Prostate gland (tissue), 2 donors: Measurements from ENCODE around the gene PDXK. TPM values are rescaled to one million over a fixed set of nuclear protein-coding genes. Genes with fewer than 3 reads are reported as not detected.

ENCODE experiments used
- DNase-seq: peaks from one replicate; pipeline ENCODE4 v3.0.0-alpha.2; 2019; ENCODE audit warnings: low spot score
- H3K27ac ChIP-seq, 2 donors: fragments of 200-600 bp; sonication (generic); 2 replicates each; pipeline ENCODE4 v1.5.1; 2017 to 2019
- H3K27me3 ChIP-seq: fragments of 200-600 bp; sonication (generic); replicated peaks from 2 replicates; pipeline ENCODE4 v1.5.1; 2019; ENCODE audit not compliant: insufficient read depth
- H3K36me3 ChIP-seq, 2 donors: fragments of 200-600 bp; sonication (generic); 1 replicate in 1 of 2; 2 replicates in 1 of 2; pipeline versions ENCODE4 v1.5.1 to v1.8.1; 2017 to 2019
- H3K4me1 ChIP-seq: fragments of 200-600 bp; sonication (generic); replicated peaks from 2 replicates; pipeline ENCODE4 v1.5.1; 2019
- H3K4me3 ChIP-seq, 2 donors: fragments of 200-600 bp; sonication (generic); 2 replicates each; pipeline ENCODE4 v1.5.1; 2017 to 2019
- H3K9me3 ChIP-seq: fragments of 200-600 bp; sonication (generic); 2 replicates; pipeline ENCODE4 v1.5.1; 2017
- POLR2A ChIP-seq: fragments of 450-650 bp; IDR thresholded peaks from one replicate; pipeline ENCODE4 v1.6.1; 2016; ENCODE audit warnings: antibody characterized with exemption, mild to moderate bottlenecking
- POLR2AphosphoS5 ChIP-seq: sonication (generic); formaldehyde crosslinking; IDR thresholded peaks from one replicate; pipeline ENCODE4 v1.6.1; 2017; ENCODE audit warnings: antibody characterized with exemption
- whole genome bisulfite sequencing: methylation state at CpG from one replicate; pipeline ENCODE4 v1.1.5; 2018; 5-methylcytosine and 5-hydroxymethylcytosine counted together
- intact Hi-C: fragments of 100-400 bp; cut with DNase I; formaldehyde crosslinking; loops from one replicate; pipeline ENCODE4 v1.14.2; 2022
- total RNA-seq, 2 donors: library from RNA; depleted of rRNA; stranded (reverse); fragments of >200 nt; gene quantifications; one replicate each; pipeline ENCODE4 v1.1.0, GENCODE V29; 2016
- TF ChIP-seq, protein P1 (sequence below), 4 experiments: fragments of 200-600 bp in 2 of 4; fragments of 450-650 bp in 2 of 4; sonication (generic) in 2 of 4; IDR thresholded peaks; 1 replicate in 3 of 4; 2 replicates in 1 of 4; pipeline ENCODE4 v1.5.1; 2016 to 2019; ENCODE audit warnings: antibody characterized with exemption in 4 of 4, mild to moderate bottlenecking in 2 of 4, moderate library complexity in 2 of 4

The PDXK gene
- total RNA-seq, 2 donors from 2014 or later: 61.4 to 161 TPM

GRCh38 chr21:43753439-43753799 is 34.5 kb downstream of the PDXK start:
- no peak overlapping the region for H3K4me3 ChIP-seq
- no peaks in the 10 kb centered on the region for H3K27me3 ChIP-seq
- no peak overlapping the region for H3K27ac ChIP-seq
- peaks cover 17% of the 10 kb centered on the region for H3K4me1 ChIP-seq
- no peaks in the 10 kb centered on the region for H3K9me3 ChIP-seq
- intact Hi-C loops: no loop called here
- TF ChIP-seq POLR2AphosphoS5 (no peak), POLR2A (no peak)
- TF ChIP-seq, protein P1, sequence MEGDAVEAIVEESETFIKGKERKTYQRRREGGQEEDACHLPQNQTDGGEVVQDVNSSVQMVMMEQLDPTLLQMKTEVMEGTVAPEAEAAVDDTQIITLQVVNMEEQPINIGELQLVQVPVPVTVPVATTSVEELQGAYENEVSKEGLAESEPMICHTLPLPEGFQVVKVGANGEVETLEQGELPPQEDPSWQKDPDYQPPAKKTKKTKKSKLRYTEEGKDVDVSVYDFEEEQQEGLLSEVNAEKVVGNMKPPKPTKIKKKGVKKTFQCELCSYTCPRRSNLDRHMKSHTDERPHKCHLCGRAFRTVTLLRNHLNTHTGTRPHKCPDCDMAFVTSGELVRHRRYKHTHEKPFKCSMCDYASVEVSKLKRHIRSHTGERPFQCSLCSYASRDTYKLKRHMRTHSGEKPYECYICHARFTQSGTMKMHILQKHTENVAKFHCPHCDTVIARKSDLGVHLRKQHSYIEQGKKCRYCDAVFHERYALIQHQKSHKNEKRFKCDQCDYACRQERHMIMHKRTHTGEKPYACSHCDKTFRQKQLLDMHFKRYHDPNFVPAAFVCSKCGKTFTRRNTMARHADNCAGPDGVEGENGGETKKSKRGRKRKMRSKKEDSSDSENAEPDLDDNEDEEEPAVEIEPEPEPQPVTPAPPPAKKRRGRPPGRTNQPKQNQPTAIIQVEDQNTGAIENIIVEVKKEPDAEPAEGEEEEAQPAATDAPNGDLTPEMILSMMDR (IDR thresholded peaks at IDR 0.05): no peak
- DNase-seq: no peak
- peaks cover 5 to 6% of the 10 kb centered on the region in 2 donors for H3K36me3 ChIP-seq
- WGBS: 94% methylated on average over 15 of the region's 16 CpGs

DNA sequence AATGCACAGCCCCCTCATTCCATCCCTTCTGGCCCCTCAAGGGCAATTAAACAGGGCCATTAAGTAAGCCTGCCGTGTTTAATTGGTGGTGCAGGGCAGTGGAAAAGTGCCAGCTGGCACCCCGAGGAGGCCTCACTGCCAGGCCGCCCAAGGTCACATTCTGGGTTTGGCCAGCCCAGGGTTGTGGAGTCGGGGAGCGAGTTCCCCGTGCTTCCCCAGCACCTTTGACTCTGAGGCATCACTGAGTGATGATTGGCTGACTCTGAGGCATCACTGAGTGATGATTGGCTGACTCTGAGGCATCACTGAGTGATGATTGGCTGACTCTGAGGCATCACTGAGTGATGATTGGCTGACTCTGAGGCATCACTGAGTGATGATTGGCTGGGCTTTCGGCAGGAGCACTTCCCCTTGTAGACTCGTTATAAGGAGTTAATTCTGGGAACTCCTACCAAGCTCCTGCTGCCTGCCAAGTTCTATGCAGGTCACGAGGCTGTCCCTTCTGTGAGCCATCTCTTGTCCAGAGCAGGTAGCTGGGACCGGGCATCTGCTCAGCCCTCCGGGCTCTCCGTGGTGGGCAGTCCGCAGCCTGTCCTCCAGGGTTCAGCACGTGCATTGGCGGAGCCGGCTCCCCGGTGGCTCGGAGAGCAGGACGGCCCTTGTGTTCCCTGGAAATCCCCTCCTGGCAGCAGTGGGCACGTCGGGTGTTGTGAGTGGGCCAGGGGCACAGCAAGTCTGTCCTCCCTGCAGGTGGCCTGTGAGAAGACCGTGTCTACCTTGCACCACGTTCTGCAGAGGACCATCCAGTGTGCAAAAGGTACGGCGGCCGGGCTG is 36.2 kb downstream of the PDXK start:
- Histone ChIP-seq H3K9me3 (no peaks in the 10 kb centered on the region), H3K27ac (no peak overlapping the region), H3K4me1 (peaks cover 26% of the 10 kb centered on the region), H3K36me3 (peaks cover 0 to 5% of the 10 kb centered on the region in 2 donors), H3K4me3 (no peak overlapping the region), H3K27me3 (no peaks in the 10 kb centered on the region)
- WGBS: 78% methylated on average over 21 of the region's 26 CpGs
- no peak for DNase-seq
- TF ChIP-seq POLR2AphosphoS5: no peak
- no peak for TF ChIP-seq POLR2A
- TF ChIP-seq, protein P1 (IDR thresholded peaks at IDR 0.05): no peak
- intact Hi-C loops: no loop called here

DNA sequence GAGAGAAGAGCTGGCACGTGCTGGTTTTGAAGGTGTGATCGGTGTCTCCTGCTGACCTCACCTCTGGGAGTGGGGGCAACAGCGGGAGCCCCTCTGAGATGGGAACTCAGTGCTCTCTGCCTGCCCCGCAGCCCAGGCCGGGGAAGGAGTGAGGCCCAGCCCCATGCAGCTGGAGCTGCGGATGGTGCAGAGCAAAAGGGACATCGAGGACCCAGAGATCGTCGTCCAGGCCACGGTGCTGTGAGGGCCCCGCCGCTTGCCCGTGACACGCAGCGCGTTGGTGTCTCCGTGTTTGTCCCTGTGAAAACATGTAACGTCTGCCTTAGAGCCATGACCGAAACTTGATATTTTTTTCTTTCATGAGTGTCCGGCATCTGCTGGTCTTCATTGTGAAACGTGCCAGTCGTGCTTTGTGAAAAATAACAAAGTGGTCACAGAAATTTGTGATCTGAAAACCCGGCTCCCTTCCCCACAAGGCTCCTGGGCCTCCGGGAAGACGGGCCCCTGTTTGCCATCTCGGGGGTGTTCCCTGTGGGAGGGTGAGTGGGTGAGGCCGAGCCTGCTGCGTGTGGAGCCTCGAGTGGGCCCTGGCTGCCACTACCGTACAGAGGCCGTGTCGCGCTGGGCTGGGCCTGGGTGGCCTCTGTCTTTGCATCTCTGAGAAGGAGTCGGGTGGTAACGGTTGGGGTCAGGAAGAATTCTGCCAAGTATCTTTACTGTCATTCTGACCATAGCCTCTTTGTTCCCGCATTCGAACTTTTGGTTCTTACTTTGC is 37.1 kb downstream of the PDXK start:
- H3K27ac ChIP-seq: peak overlapping the region; percentile 86 to 87
- intact Hi-C loops: no loop called here
- TF ChIP-seq POLR2A: no peak
- TF ChIP-seq, protein P1 (IDR thresholded peaks at IDR 0.05): no peak
- TF ChIP-seq POLR2AphosphoS5: no peak
- H3K4me1 ChIP-seq: peaks cover 26% of the 10 kb centered on the region
- no peaks in the 10 kb centered on the region for H3K9me3 ChIP-seq
- H3K27me3 ChIP-seq: no peaks in the 10 kb centered on the region
- H3K4me3 ChIP-seq: no peak overlapping the region
- no peak for DNase-seq
- H3K36me3 ChIP-seq: peaks cover 0 to 5% of the 10 kb centered on the region in 2 donors
- 94% methylated on average over 37 of the region's 37 CpGs for WGBS

GRCh38 chr21:43757601-43758000 is 38.7 kb downstream of the PDXK start:
- H3K27me3 ChIP-seq: no peaks in the 10 kb centered on the region
- H3K9me3 ChIP-seq: no peaks in the 10 kb centered on the region
- H3K36me3 ChIP-seq: peaks cover 0 to 5% of the 10 kb centered on the region in 2 donors
- no peak overlapping the region for H3K4me3 ChIP-seq
- H3K27ac ChIP-seq: peak overlapping the region; percentile 86 to 87
- peak; percentile 48 for DNase-seq
- WGBS: 33% methylated on average over 16 of the region's 16 CpGs
- peaks cover 26% of the 10 kb centered on the region for H3K4me1 ChIP-seq
- intact Hi-C loops: no loop called here
- no peak for TF ChIP-seq POLR2A
- TF ChIP-seq, protein P1 (IDR thresholded peaks at IDR 0.05): no peak
- no peak for TF ChIP-seq POLR2AphosphoS5
